B cell (primary cell): ENCODE measurements around the gene MAPK9.

Source experiments
- CTCF ChIP-seq: fragments of 200-600 bp; IDR thresholded peaks from one replicate; pipeline ENCODE4 v1.8.0; 2022; ENCODE audit warnings: antibody characterized with exemption, mild to moderate bottlenecking
- EZH2 ChIP-seq: IDR thresholded peaks from 2 replicates; pipeline ENCODE4 v1.6.1; 2012; ENCODE audit warnings: borderline replicate concordance, low read depth, mild to moderate bottlenecking, moderate library complexity, low read length; ENCODE audit not compliant: insufficient read depth, poor library complexity, severe bottlenecking

- TF ChIP-seq CTCF (no peak), EZH2 (no peak)
Measured at GRCh38 chr5:180335614-180336233, 43.8 kb upstream of the MAPK9 start.
